ENCODE data around the gene IFITM10. TPM values are rescaled to one million over a fixed set of nuclear protein-coding genes. Genes with fewer than 3 reads are reported as not detected.
A peak's percentile ranks its signal among the peaks of the same experiment; 100 is the strongest.

IFITM10 gene
- total and polyA plus RNA-seq, 9 of the 15 experiments (the other 6 are each of a cell fraction or from before 2014, with no cell fraction given), result 0.08 to 0.13 (median 0.09) TPM; not detected in 6

- TF ChIP-seq NR2C2 (CRISPR knock-in tag; IDR thresholded peaks at IDR 0.05) (no peak), NR2C2 (tag; IDR thresholded peaks at IDR 0.05) (peak; percentile 74), ETV1 (tag; conservative IDR thresholded peaks at IDR 0.05; ENCODE audit: low read depth) (peak; percentile 57), RAD51 (IDR thresholded peaks at IDR 0.05; ENCODE audit: borderline replicate concordance, low read depth) (peak; percentile 49; the same call in 1 of the 2 replicates), KLF1 (tag; IDR thresholded peaks at IDR 0.05) (0 out of 2 replicates have a peak, but pooled peaks have one; percentile 31), USF2 (CRISPR knock-in tag; IDR thresholded peaks at IDR 0.05) (peak; percentile 34), MYC (IDR thresholded peaks at IDR 0.05; ENCODE audit: low read depth, low read length) (peak; percentile 42; the same call in 1 of the 2 replicates), MYC (CRISPR knock-in tag; IDR thresholded peaks at IDR 0.05; ENCODE audit: borderline replicate concordance, low read depth) (no peak), E2F8 (IDR thresholded peaks at IDR 0.05; ENCODE audit: low read depth, partially characterized antibody) (no peak), NFIC (IDR thresholded peaks at IDR 0.05) (peak; percentile 5; the same call in 1 of the 2 replicates), CBFA2T2 (conservative IDR thresholded peaks at IDR 0.05) (peak; percentile 76), ZNF668 (CRISPR knock-in tag; IDR thresholded peaks at IDR 0.05) (no peak), ETV5 (CRISPR knock-in tag; IDR thresholded peaks at IDR 0.05; ENCODE audit: low read depth) (peak; percentile 40; the same call in 1 of the 2 replicates), MEF2D (tag; conservative IDR thresholded peaks at IDR 0.05; ENCODE audit: low read depth) (0 out of 2 replicates have a peak, but pooled peaks have one; percentile 48), LEF1 (IDR thresholded peaks at IDR 0.05) (peak; percentile 30; the same call in 1 of the 2 replicates), RNF219 (CRISPR knock-in tag; IDR thresholded peaks at IDR 0.05) (no peak), ZNF551 (CRISPR knock-in tag; IDR thresholded peaks at IDR 0.05) (no peak), GTF2E2 (tag; IDR thresholded peaks at IDR 0.05) (no peak), RCOR1 (IDR thresholded peaks at IDR 0.05; ENCODE audit: borderline replicate concordance in 1 of 2, low read depth in 2 of 2, low read length in 2 of 2) (peak in 1 of 2 experiments; percentile 50; a peak in 1 of 4 replicates), NCOA6 (IDR thresholded peaks at IDR 0.05) (no peak), BHLHE40 (IDR thresholded peaks at IDR 0.05; ENCODE audit: low read length) (peak; percentile 75), ESRRA (IDR thresholded peaks at IDR 0.05; ENCODE audit: borderline replicate concordance, low read depth) (peak; percentile 55; the same call in 1 of the 2 replicates)
Measured at GRCh38 chr11:1782831-1783724, 32.7 kb upstream of the IFITM10 start (continued).

All from K562 (cell line).